Endometrial microvascular endothelial cells (primary cell): ENCODE data around the gene NOC4L. TPM values are rescaled to one million over a fixed set of nuclear protein-coding genes. Genes with fewer than 3 reads are reported as not detected.

ENCODE experiments used
- total RNA-seq: library from RNA; depleted of rRNA; stranded (reverse); fragments of >200 nt; gene quantifications from one replicate; pipeline ENCODE4 v1.2.3, GENCODE V29; 2015; ENCODE audit errors: inconsistent ontology term

The NOC4L gene
- total RNA-seq, 1 donor from 2014 or later: 31.8 TPM

Other genes starting within 250 kb of the NOC4L start
- gene ULK1, start 249.8 kb upstream of the NOC4L start, total RNA-seq: 4.2 TPM
- gene PUS1, start 215.2 kb upstream of the NOC4L start, total RNA-seq: 27.0 TPM
- 10.0 TPM for gene EP400, start 194.5 kb upstream of the NOC4L start, total RNA-seq
- 13.1 TPM for gene DDX51, start 138 bp upstream of the NOC4L start, total RNA-seq
- not detected for gene GALNT9, start 185.1 kb downstream of the NOC4L start, total RNA-seq